PC-9 (cell line): ENCODE measurements around the gene TRPC4. TPM values are rescaled to one million over a fixed set of nuclear protein-coding genes. Genes with fewer than 3 reads are reported as not detected.

ENCODE experiments used
- BruUV-seq: library from RNA; stranded (reverse); fragments of 400-500 nt; replicated peaks from 2 replicates; lab custom pipeline; 2021; lab: Mats Ljungman, UMichigan
- CTCF ChIA-PET: fragments of 300-600 bp; sonication (Branson Sonifier 250); formaldehyde crosslinking; loops from one replicate; lab custom pipeline; 2022; ENCODE audit warnings: antibody characterized with exemption; lab: Charles Lee
- POLR2A ChIA-PET: fragments of 300-600 bp; sonication (Branson Sonifier 250); formaldehyde crosslinking; loops from one replicate; lab custom pipeline; 2022; ENCODE audit warnings: antibody characterized with exemption; ENCODE audit not compliant: unreplicated experiment; lab: Charles Lee
- DNase-seq, 2 experiments: peaks; one replicate each; pipeline versions ENCODE4 v3.0.0 to v3.0.0-alpha.2; 2015 to 2022; ENCODE audit warnings: mixed read lengths in 1 of 2
- H2AFZ ChIP-seq: fragments of 200-600 bp; sonication (generic); 2 replicates; pipeline ENCODE4 v1.8.1; 2017; ENCODE audit warnings: antibody characterized with exemption
- H3F3A ChIP-seq: fragments of 200-600 bp; sonication (generic); 2 replicates; pipeline ENCODE4 v1.8.1; 2017; ENCODE audit warnings: antibody characterized with exemption, mild to moderate bottlenecking, low read depth; ENCODE audit not compliant: insufficient read depth
- H3K27ac ChIP-seq: fragments of 200-600 bp; sonication (generic); 2 replicates; pipeline ENCODE4 v1.6.1; 2016; ENCODE audit warnings: mixed run types
- H3K27me3 ChIP-seq: fragments of 200-600 bp; sonication (generic); 2 replicates; pipeline ENCODE4 v1.6.1; 2016; ENCODE audit warnings: low read depth, mixed run types; ENCODE audit not compliant: insufficient read depth
- H3K36me3 ChIP-seq: fragments of 200-600 bp; sonication (generic); 2 replicates; pipeline ENCODE4 v1.6.1; 2016; ENCODE audit warnings: low read depth, mixed run types
- H3K4me1 ChIP-seq: fragments of 200-600 bp; sonication (generic); replicated peaks from 2 replicates; pipeline ENCODE4 v1.6.1; 2016; ENCODE audit warnings: mixed run types; ENCODE audit not compliant: insufficient read depth
- H3K4me2 ChIP-seq: fragments of 200-600 bp; sonication (generic); 2 replicates; pipeline ENCODE4 v1.6.1; 2017; ENCODE audit warnings: mixed run types
- H3K4me3 ChIP-seq: fragments of 200-600 bp; sonication (generic); 2 replicates; pipeline ENCODE4 v1.6.1; 2016; ENCODE audit warnings: mixed run types
- H3K79me2 ChIP-seq: fragments of 200-600 bp; sonication (generic); 2 replicates; pipeline ENCODE4 v1.6.1; 2017; ENCODE audit warnings: low read depth, mixed run types
- H3K9me2 ChIP-seq: fragments of 200-600 bp; sonication (generic); 2 replicates; pipeline ENCODE4 v1.8.1; 2017; ENCODE audit warnings: mild to moderate bottlenecking; ENCODE audit not compliant: insufficient read depth
- H3K9me3 ChIP-seq: fragments of 200-600 bp; sonication (generic); 2 replicates; pipeline ENCODE4 v1.8.1; 2016; ENCODE audit warnings: low read depth; ENCODE audit not compliant: insufficient read depth
- H4K20me1 ChIP-seq: fragments of 200-600 bp; sonication (generic); 2 replicates; pipeline ENCODE4 v1.8.1; 2017; ENCODE audit not compliant: insufficient read depth
- CTCF ChIP-seq: fragments of 200-600 bp; sonication (generic); conservative IDR thresholded peaks from 2 replicates; pipeline ENCODE4 v1.6.1; 2017; ENCODE audit warnings: mixed run types, antibody characterized with exemption, mild to moderate bottlenecking, moderate library complexity
- EZH2 ChIP-seq: fragments of 200-600 bp; sonication (generic); IDR thresholded peaks from 2 replicates; pipeline ENCODE4 v1.8.0; 2017; ENCODE audit warnings: antibody characterized with exemption, low read depth
- intact Hi-C: fragments of 100-400 bp; cut with micrococcal nuclease; formaldehyde crosslinking; loops from one replicate; pipeline ENCODE4 v1.10.0; 2022; ENCODE audit not compliant: unreplicated experiment
- total RNA-seq: library from RNA; stranded (reverse); gene quantifications from 2 replicates; pipeline ENCODE4 v1.2.3, GENCODE V29; 2021

The TRPC4 gene
- total RNA-seq, 1 experiment from 2014 or later, result 1.7 TPM

- no peaks in the 10 kb centered on the region for H3K36me3 ChIP-seq
- H3K4me1 ChIP-seq, result no peaks in the 10 kb centered on the region
- no peak for DNase-seq
- intact Hi-C loops, result no loop called here
- H3F3A ChIP-seq, result no peaks in the 10 kb centered on the region
- ChIA-PET POLR2A (no interaction called here), CTCF (no interaction called here)
- TF ChIP-seq CTCF, result no peak
- no peak for TF ChIP-seq EZH2
- no peak overlapping the region for H3K27ac ChIP-seq
- H2AFZ ChIP-seq, result no peak overlapping the region
- no peaks in the 10 kb centered on the region for H3K27me3 ChIP-seq
- BruUV-seq, result no TSS peak
- H3K9me3 ChIP-seq, result no peaks in the 10 kb centered on the region
- H3K4me2 ChIP-seq, result no peak overlapping the region
- H4K20me1 ChIP-seq, result no peaks in the 10 kb centered on the region
- no peaks in the 10 kb centered on the region for H3K9me2 ChIP-seq
- H3K4me3 ChIP-seq, result no peak overlapping the region
- H3K79me2 ChIP-seq, result no peaks in the 10 kb centered on the region
Measured at GRCh38 chr13:37755349-37755748, 114.2 kb downstream of the TRPC4 start.

GRCh38 chr13:37753776-37754175, 115.8 kb downstream of the TRPC4 start:
- Histone ChIP-seq H4K20me1 (no peaks in the 10 kb centered on the region), H3K27ac (no peak overlapping the region), H3K4me3 (no peak overlapping the region), H2AFZ (no peak overlapping the region), H3K9me2 (no peaks in the 10 kb centered on the region), H3K4me2 (no peak overlapping the region), H3K79me2 (no peaks in the 10 kb centered on the region), H3K36me3 (no peaks in the 10 kb centered on the region), H3F3A (no peaks in the 10 kb centered on the region), H3K4me1 (no peaks in the 10 kb centered on the region), H3K9me3 (no peaks in the 10 kb centered on the region), H3K27me3 (no peaks in the 10 kb centered on the region)
- CTCF ChIA-PET, result no interaction called here
- intact Hi-C loops, result no loop called here
- no peak for TF ChIP-seq CTCF
- TF ChIP-seq EZH2, result no peak
- BruUV-seq, result no TSS peak
- POLR2A ChIA-PET, result no interaction called here
- DNase-seq, result no peak

DNA sequence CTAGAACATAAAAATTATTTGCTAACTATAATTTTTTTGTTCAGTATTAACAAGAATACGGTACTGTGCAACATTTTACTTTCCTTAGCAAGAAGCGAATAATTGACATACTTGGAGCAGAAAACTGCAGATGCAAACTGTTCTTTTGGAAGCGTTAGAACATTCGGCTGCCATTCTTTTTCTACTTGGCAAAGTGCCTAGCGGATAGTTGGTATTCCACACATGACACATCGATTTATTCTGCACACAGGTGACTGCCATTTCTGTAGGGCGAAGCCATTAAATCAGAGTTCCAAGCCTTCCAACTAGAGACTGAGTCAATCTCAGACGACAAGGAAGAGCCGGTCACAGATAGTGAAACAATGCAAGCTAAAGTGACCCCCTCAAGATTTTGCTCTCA, 117.4 kb downstream of the TRPC4 start:
- Histone ChIP-seq H3K9me3 (peaks cover 5% of the 10 kb centered on the region; the same call in 1 of the 2 replicates), H3K36me3 (no peaks in the 10 kb centered on the region), H3K79me2 (no peaks in the 10 kb centered on the region), H2AFZ (no peak overlapping the region), H3K27ac (no peak overlapping the region), H3K4me2 (no peak overlapping the region), H3K4me3 (no peak overlapping the region), H3K27me3 (no peaks in the 10 kb centered on the region), H4K20me1 (no peaks in the 10 kb centered on the region), H3K4me1 (peaks cover 10% of the 10 kb centered on the region), H3F3A (peaks cover 9% of the 10 kb centered on the region; the same call in 1 of the 2 replicates), H3K9me2 (no peaks in the 10 kb centered on the region)
- no peak for DNase-seq
- TF ChIP-seq EZH2, result no peak
- TF ChIP-seq CTCF, result no peak
- ChIA-PET POLR2A (no interaction called here), CTCF (no interaction called here)
- intact Hi-C loops, result no loop called here
- BruUV-seq, result no TSS peak
